Astrocyte of the cerebellum (primary cell): ENCODE data around the gene BMAL1.
A peak's percentile ranks its signal among the peaks of the same experiment; 100 is the strongest.

Experiments
- DNase-seq: peaks from one replicate; pipeline ENCODE4 v3.0.0-alpha.2; 2011; ENCODE audit warnings: low read depth
- H3K4me3 ChIP-seq: 2 replicates; pipeline ENCODE4 v1.5.1; 2011; ENCODE audit warnings: mild to moderate bottlenecking, low read depth, low read length, moderate library complexity
- CTCF ChIP-seq: IDR thresholded peaks from 2 replicates; pipeline ENCODE4 v1.5.1; 2012; ENCODE audit warnings: low read length, low read depth, moderate library complexity, mild to moderate bottlenecking; ENCODE audit errors: missing control alignments
- in situ Hi-C: cut with HindIII; loops from 2 replicates; pipeline ENCODE4 v1.10.0; 2017; ENCODE audit warnings: low sequenced_read_pairs

BMAL1 gene

GRCh38 chr11:13236626-13237025 lies 41.0 kb upstream of the BMAL1 start:
- no peak for TF ChIP-seq CTCF
- DNase-seq: no peak
- in situ Hi-C loops: no loop called here
- H3K4me3 ChIP-seq: no peak overlapping the region

- H3K4me3 ChIP-seq: no peak overlapping the region
- in situ Hi-C loops: no loop called here
- TF ChIP-seq CTCF: no peak
- DNase-seq: no peak
These were observed 39.8 kb upstream of the BMAL1 start for GRCh38 chr11:13237761-13238160.

GRCh38 chr11:13238879-13239514 lies 38.6 kb upstream of the BMAL1 start:
- in situ Hi-C loops: no loop called here
- H3K4me3 ChIP-seq: no peak overlapping the region
- no peak for DNase-seq
- TF ChIP-seq CTCF: peak; percentile 82

GRCh38 chr11:13242564-13242963 lies 35.0 kb upstream of the BMAL1 start:
- DNase-seq: no peak
- TF ChIP-seq CTCF: no peak
- H3K4me3 ChIP-seq: no peak overlapping the region
- in situ Hi-C loops: no loop called here

- no peak overlapping the region for H3K4me3 ChIP-seq
- no peak for TF ChIP-seq CTCF
- no peak for DNase-seq
These were observed 29.8 kb upstream of the BMAL1 start for GRCh38 chr11:13247606-13248296.

GRCh38 chr11:13249177-13249576 lies 28.4 kb upstream of the BMAL1 start:
- DNase-seq: no peak
- TF ChIP-seq CTCF: no peak
- in situ Hi-C loops: no loop called here
- H3K4me3 ChIP-seq: no peak overlapping the region

More at GRCh38 chr11:13247606-13248296, 29.8 kb upstream of the BMAL1 start:
- in situ Hi-C loops: no loop called here
